HCT116 (cell line): Measurements from ENCODE around the gene TEX2. TPM values are rescaled to one million over a fixed set of nuclear protein-coding genes. Genes with fewer than 3 reads are reported as not detected.

Experiments used
- ATAC-seq: fragments of 200-7000 bp; cut with Tn5 transposase; 2 replicates; pipeline ENCODE4 v1.9.1; 2020; ENCODE audit warnings: mild to moderate bottlenecking, moderate library complexity
- BruUV-seq: library from RNA; stranded (reverse); fragments of 400-500 nt; replicated peaks from 2 replicates; lab custom pipeline; 2021; lab: Mats Ljungman, UMichigan
- CTCF ChIA-PET: fragments of 300-600 bp; sonication (Branson Sonifier 250); formaldehyde crosslinking; loops from one replicate; lab custom pipeline; 2021; ENCODE audit warnings: antibody characterized with exemption; lab: Charles Lee
- POLR2A ChIA-PET: fragments of 300-600, 350-600 bp; sonication (Branson Sonifier 250); formaldehyde crosslinking; loops from one replicate; lab custom pipeline; 2021; ENCODE audit warnings: antibody characterized with exemption; lab: Charles Lee
- RAD21 ChIA-PET, 2 experiments: fragments of 300-600 bp; sonication (Branson Sonifier 250); formaldehyde crosslinking; loops; one replicate each; lab custom pipeline; 2023; ENCODE audit warnings: low total read pairs in 2 of 2; ENCODE audit not compliant: uncharacterized antibody in 2 of 2, unreplicated experiment in 2 of 2, low non-redundant PET in 1 of 2; lab: Charles Lee
- DNase-seq: peaks from one replicate; pipeline ENCODE4 v3.0.0-alpha.2; 2010; ENCODE audit warnings: low read depth, low spot score
- H2AFZ ChIP-seq: fragments of 200-600 bp; shearing (Covaris generic), sonication (generic); 2 replicates; pipeline ENCODE4 v1.6.1; 2017; ENCODE audit warnings: low read depth, mixed run types, mixed read lengths, antibody characterized with exemption, low read length; ENCODE audit not compliant: poor library complexity, severe bottlenecking
- H3K27ac ChIP-seq: 2 replicates; pipeline ENCODE4 v1.5.1; 2012; ENCODE audit warnings: low read depth, low read length
- H3K27me3 ChIP-seq: fragments of 200-600 bp; sonication (generic); 2 replicates; pipeline ENCODE4 v1.6.1; 2016; ENCODE audit warnings: mixed run types, low read length, mixed read lengths; ENCODE audit not compliant: insufficient read depth
- H3K36me3 ChIP-seq, 2 experiments: fragments of 200-500 bp in 1 of 2; fragments of 200-600 bp in 1 of 2; sonication (Bioruptor generic) in 1 of 2; sonication (generic) in 1 of 2; 2 replicates each; pipeline versions ENCODE4 v1.5.1 to v1.6.1; 2014 to 2016; ENCODE audit warnings: low read length in 2 of 2, inconsistent platforms in 1 of 2, mixed read lengths in 1 of 2, mixed run types in 1 of 2; ENCODE audit not compliant: insufficient read depth in 2 of 2, control insufficient read depth in 1 of 2
- H3K4me1 ChIP-seq, 2 experiments: fragments of 200-600 bp in 1 of 2; sonication (generic) in 1 of 2; 2 replicates each; pipeline versions ENCODE4 v1.5.1 to v1.6.1; 2012 to 2017; ENCODE audit warnings: low read length in 2 of 2, inconsistent platforms in 1 of 2, mild to moderate bottlenecking in 1 of 2, mixed read lengths in 1 of 2, mixed run types in 1 of 2, moderate library complexity in 1 of 2; ENCODE audit not compliant: insufficient read depth in 2 of 2, control insufficient read depth in 1 of 2
- H3K4me2 ChIP-seq: fragments of 200-600 bp; sonication (generic); 2 replicates; pipeline ENCODE4 v1.6.1; 2017; ENCODE audit warnings: mixed run types, low read length, mixed read lengths
- H3K4me3 ChIP-seq, 2 experiments: fragments of 200-600 bp in 1 of 2; sonication (generic) in 1 of 2; replicated peaks in 1 of 2; 2 replicates each; pipeline ENCODE4 v1.5.1; 2011 to 2016; ENCODE audit warnings: low read length in 2 of 2, control low read depth in 1 of 2, low read depth in 1 of 2, mild to moderate bottlenecking in 1 of 2, mixed read lengths in 1 of 2, mixed run types in 1 of 2
- H3K79me2 ChIP-seq: fragments of 200-600 bp; sonication (generic); 2 replicates; pipeline ENCODE4 v1.6.1; 2017; ENCODE audit warnings: mild to moderate bottlenecking, mixed run types, low read length, moderate library complexity, mixed read lengths; ENCODE audit not compliant: insufficient read depth
- H3K9ac ChIP-seq: fragments of 200-600 bp; sonication (generic); 2 replicates; pipeline ENCODE4 v1.6.1; 2016; ENCODE audit warnings: low read length, mixed read lengths
- H3K9me2 ChIP-seq: fragments of 200-600 bp; sonication (generic), shearing (Covaris generic); 2 replicates; pipeline ENCODE4 v1.6.1; 2017; ENCODE audit warnings: mixed run types, mild to moderate bottlenecking, moderate library complexity; ENCODE audit not compliant: insufficient read depth
- H3K9me3 ChIP-seq, 2 experiments: fragments of 200-500 bp in 1 of 2; fragments of 200-600 bp in 1 of 2; sonication (Bioruptor generic) in 1 of 2; sonication (generic) in 1 of 2; 2 replicates each; pipeline ENCODE4 v1.6.1; 2014 to 2017; ENCODE audit warnings: low read length in 2 of 2, mixed read lengths in 2 of 2, inconsistent platforms in 1 of 2, low read depth in 1 of 2, mild to moderate bottlenecking in 1 of 2, mixed run types in 1 of 2, moderate library complexity in 1 of 2; ENCODE audit not compliant: control insufficient read depth in 1 of 2, insufficient read depth in 1 of 2
- H4K20me1 ChIP-seq: fragments of 200-600 bp; sonication (generic), shearing (Covaris generic); 2 replicates; pipeline ENCODE4 v1.6.1; 2017; ENCODE audit warnings: mixed run types, mild to moderate bottlenecking, moderate library complexity; ENCODE audit not compliant: insufficient read depth
- CBX3 ChIP-seq: IDR thresholded peaks from 2 replicates; pipeline ENCODE4 v1.6.1; 2012; ENCODE audit warnings: low read depth
- CEBPB ChIP-seq: IDR thresholded peaks from 2 replicates; pipeline ENCODE4 v1.6.1; 2012; ENCODE audit warnings: low read depth
- EGR1 ChIP-seq: IDR thresholded peaks from 2 replicates; pipeline ENCODE4 v1.6.1; 2012; ENCODE audit warnings: low read depth
- EZH2phosphoT487 ChIP-seq: fragments of 200-600 bp; IDR thresholded peaks from 2 replicates; pipeline ENCODE4 v1.6.1; 2018; ENCODE audit warnings: antibody characterized with exemption, borderline replicate concordance
- FOSL1 ChIP-seq: IDR thresholded peaks from 2 replicates; pipeline ENCODE4 v1.6.1; 2012; ENCODE audit warnings: low read depth
- JUND ChIP-seq: IDR thresholded peaks from 2 replicates; pipeline ENCODE4 v1.6.1; 2012
- POLR2A ChIP-seq: IDR thresholded peaks from 2 replicates; pipeline ENCODE4 v1.7.0; 2011; ENCODE audit warnings: borderline replicate concordance; ENCODE audit not compliant: insufficient read depth, insufficient read length; ENCODE audit errors: extremely low read depth
- POLR2AphosphoS5 ChIP-seq: IDR thresholded peaks from 2 replicates; pipeline ENCODE4 v1.6.1; 2011; ENCODE audit warnings: mild to moderate bottlenecking, low read depth, low read length, moderate library complexity
- SIN3A ChIP-seq: IDR thresholded peaks from 2 replicates; pipeline ENCODE4 v1.6.1; 2012; ENCODE audit warnings: low read depth
- SP1 ChIP-seq: IDR thresholded peaks from 2 replicates; pipeline ENCODE4 v1.6.1; 2012; ENCODE audit warnings: low read depth
- SRF ChIP-seq: IDR thresholded peaks from 2 replicates; pipeline ENCODE4 v1.6.1; 2012; ENCODE audit warnings: low read depth
- YY1 ChIP-seq: IDR thresholded peaks from 2 replicates; pipeline ENCODE4 v1.6.1; 2011; ENCODE audit warnings: low read length, low read depth, moderate library complexity, mild to moderate bottlenecking; ENCODE audit not compliant: insufficient replicate concordance; ENCODE audit errors: extremely low read depth
- ZFX ChIP-seq: fragments of 450-650 bp; IDR thresholded peaks from 2 replicates; pipeline ENCODE4 v1.6.1; 2017
- ZNF274 ChIP-seq: fragments of 200-500 bp; sonication (Bioruptor generic); IDR thresholded peaks from 2 replicates; pipeline ENCODE4 v1.6.1; 2014; ENCODE audit warnings: mild to moderate bottlenecking, low read depth, low read length, inconsistent platforms
- intact Hi-C: fragments of 100-400 bp; cut with micrococcal nuclease; formaldehyde crosslinking; loops from 2 replicates; pipeline ENCODE4 v1.10.0; 2022
- total RNA-seq: library from RNA; stranded (reverse); gene quantifications from one replicate; pipeline ENCODE4 v1.2.1, GENCODE V29; 2021; ENCODE audit not compliant: unreplicated experiment
- TF ChIP-seq, protein P1 (sequence below), 3 experiments: fragments of 200-600 bp in 1 of 3; sonication (generic) in 1 of 3; IDR thresholded peaks in 2 of 3; conservative IDR thresholded peaks in 1 of 3; 2 replicates each; pipeline ENCODE4 v1.5.1; 2012 to 2017; ENCODE audit warnings: low read depth in 2 of 3, low read length in 2 of 3, antibody characterized with exemption in 1 of 3, borderline replicate concordance in 1 of 3, control low read depth in 1 of 3, mild to moderate bottlenecking in 1 of 3, mixed read lengths in 1 of 3, mixed run types in 1 of 3, moderate library complexity in 1 of 3; ENCODE audit not compliant: insufficient read depth in 1 of 3
- TF ChIP-seq, protein P2 (sequence below): IDR thresholded peaks from 2 replicates; pipeline ENCODE4 v1.6.1; 2012
- TF ChIP-seq, protein P3 (sequence below): IDR thresholded peaks from 2 replicates; pipeline ENCODE4 v1.6.1; 2011; ENCODE audit warnings: mild to moderate bottlenecking, low read length, moderate library complexity; ENCODE audit not compliant: insufficient replicate concordance; ENCODE audit errors: extremely low read depth
- TF ChIP-seq, protein P4 (sequence below): IDR thresholded peaks from 2 replicates; pipeline ENCODE4 v1.6.1; 2012; ENCODE audit warnings: low read depth

TEX2 gene
- total RNA-seq, 1 experiment from 2014 or later, result 24.6 TPM

DNA sequence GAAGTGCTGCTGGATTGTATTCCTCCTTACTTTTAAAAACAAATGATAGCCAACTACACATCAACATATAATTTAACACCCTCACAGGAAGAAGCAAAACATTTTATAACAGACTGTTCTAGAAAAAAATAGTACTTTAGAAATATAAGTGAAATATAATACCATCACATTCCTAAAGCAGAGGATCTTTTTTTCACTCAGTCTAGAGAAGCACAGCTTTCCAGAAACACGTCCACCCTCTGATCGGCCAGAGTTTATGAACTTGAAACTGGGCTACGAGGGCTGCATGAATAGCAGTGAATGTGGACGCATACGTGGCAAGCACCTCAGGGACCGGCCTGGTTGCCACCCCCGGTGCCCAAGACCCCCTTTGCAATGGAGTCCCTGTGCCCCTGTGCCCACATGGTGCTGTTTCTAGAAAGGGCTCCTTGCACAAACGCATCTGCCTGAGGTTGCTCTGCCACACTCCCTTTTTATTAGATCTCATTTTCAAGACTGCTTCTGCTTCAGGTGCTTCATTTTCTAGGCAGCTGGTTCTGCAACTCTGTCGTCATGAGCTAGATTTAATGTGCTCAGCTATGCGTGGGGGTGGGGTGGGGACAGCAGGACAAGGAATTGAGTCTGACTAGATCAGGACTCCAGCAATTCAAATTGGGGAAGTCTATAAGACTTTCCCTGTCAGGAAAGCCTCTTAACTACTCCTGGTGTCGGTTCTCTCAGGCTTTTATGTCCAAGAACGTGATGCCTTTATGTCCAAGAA, 104.0 kb downstream of the TEX2 start:
- peaks cover 7 to 15% of the 10 kb centered on the region in 2 experiments; a peak in 2 of 4 replicates for H3K4me1 ChIP-seq
- TF ChIP-seq, protein P1, sequence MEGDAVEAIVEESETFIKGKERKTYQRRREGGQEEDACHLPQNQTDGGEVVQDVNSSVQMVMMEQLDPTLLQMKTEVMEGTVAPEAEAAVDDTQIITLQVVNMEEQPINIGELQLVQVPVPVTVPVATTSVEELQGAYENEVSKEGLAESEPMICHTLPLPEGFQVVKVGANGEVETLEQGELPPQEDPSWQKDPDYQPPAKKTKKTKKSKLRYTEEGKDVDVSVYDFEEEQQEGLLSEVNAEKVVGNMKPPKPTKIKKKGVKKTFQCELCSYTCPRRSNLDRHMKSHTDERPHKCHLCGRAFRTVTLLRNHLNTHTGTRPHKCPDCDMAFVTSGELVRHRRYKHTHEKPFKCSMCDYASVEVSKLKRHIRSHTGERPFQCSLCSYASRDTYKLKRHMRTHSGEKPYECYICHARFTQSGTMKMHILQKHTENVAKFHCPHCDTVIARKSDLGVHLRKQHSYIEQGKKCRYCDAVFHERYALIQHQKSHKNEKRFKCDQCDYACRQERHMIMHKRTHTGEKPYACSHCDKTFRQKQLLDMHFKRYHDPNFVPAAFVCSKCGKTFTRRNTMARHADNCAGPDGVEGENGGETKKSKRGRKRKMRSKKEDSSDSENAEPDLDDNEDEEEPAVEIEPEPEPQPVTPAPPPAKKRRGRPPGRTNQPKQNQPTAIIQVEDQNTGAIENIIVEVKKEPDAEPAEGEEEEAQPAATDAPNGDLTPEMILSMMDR (IDR thresholded peaks at IDR 0.05 in 2 of 3, conservative IDR thresholded peaks at IDR 0.05 in 1 of 3; ENCODE audit: borderline replicate concordance in 1 of 3, insufficient read depth in 1 of 3, low read depth in 2 of 3, low read length in 2 of 3), result no peak
- TF ChIP-seq, protein P2, sequence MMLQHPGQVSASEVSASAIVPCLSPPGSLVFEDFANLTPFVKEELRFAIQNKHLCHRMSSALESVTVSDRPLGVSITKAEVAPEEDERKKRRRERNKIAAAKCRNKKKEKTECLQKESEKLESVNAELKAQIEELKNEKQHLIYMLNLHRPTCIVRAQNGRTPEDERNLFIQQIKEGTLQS, result no peak
- TF ChIP-seq POLR2A, result no peak
- TF ChIP-seq SRF, result no peak
- TF ChIP-seq POLR2AphosphoS5, result no peak
- TF ChIP-seq EGR1, result no peak
- no peak for TF ChIP-seq SP1
- TF ChIP-seq ZNF274, result no peak
- TF ChIP-seq JUND, result no peak
- no peak for TF ChIP-seq FOSL1
- TF ChIP-seq, protein P3, sequence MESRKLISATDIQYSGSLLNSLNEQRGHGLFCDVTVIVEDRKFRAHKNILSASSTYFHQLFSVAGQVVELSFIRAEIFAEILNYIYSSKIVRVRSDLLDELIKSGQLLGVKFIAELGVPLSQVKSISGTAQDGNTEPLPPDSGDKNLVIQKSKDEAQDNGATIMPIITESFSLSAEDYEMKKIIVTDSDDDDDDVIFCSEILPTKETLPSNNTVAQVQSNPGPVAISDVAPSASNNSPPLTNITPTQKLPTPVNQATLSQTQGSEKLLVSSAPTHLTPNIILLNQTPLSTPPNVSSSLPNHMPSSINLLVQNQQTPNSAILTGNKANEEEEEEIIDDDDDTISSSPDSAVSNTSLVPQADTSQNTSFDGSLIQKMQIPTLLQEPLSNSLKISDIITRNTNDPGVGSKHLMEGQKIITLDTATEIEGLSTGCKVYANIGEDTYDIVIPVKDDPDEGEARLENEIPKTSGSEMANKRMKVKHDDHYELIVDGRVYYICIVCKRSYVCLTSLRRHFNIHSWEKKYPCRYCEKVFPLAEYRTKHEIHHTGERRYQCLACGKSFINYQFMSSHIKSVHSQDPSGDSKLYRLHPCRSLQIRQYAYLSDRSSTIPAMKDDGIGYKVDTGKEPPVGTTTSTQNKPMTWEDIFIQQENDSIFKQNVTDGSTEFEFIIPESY, result no peak
- TF ChIP-seq SIN3A, result no peak
- TF ChIP-seq ZFX, result no peak
- no peak for TF ChIP-seq EZH2phosphoT487
- TF ChIP-seq CEBPB, result no peak
- no peak for TF ChIP-seq CBX3
- TF ChIP-seq, protein P4, sequence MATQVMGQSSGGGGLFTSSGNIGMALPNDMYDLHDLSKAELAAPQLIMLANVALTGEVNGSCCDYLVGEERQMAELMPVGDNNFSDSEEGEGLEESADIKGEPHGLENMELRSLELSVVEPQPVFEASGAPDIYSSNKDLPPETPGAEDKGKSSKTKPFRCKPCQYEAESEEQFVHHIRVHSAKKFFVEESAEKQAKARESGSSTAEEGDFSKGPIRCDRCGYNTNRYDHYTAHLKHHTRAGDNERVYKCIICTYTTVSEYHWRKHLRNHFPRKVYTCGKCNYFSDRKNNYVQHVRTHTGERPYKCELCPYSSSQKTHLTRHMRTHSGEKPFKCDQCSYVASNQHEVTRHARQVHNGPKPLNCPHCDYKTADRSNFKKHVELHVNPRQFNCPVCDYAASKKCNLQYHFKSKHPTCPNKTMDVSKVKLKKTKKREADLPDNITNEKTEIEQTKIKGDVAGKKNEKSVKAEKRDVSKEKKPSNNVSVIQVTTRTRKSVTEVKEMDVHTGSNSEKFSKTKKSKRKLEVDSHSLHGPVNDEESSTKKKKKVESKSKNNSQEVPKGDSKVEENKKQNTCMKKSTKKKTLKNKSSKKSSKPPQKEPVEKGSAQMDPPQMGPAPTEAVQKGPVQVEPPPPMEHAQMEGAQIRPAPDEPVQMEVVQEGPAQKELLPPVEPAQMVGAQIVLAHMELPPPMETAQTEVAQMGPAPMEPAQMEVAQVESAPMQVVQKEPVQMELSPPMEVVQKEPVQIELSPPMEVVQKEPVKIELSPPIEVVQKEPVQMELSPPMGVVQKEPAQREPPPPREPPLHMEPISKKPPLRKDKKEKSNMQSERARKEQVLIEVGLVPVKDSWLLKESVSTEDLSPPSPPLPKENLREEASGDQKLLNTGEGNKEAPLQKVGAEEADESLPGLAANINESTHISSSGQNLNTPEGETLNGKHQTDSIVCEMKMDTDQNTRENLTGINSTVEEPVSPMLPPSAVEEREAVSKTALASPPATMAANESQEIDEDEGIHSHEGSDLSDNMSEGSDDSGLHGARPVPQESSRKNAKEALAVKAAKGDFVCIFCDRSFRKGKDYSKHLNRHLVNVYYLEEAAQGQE, result no peak
- TF ChIP-seq YY1, result no peak
- H2AFZ ChIP-seq, result no peak overlapping the region
- H3K27ac ChIP-seq, result no peak overlapping the region
- BruUV-seq, result no TSS peak
- no peak overlapping the region for H3K4me3 ChIP-seq
- POLR2A ChIA-PET, result interaction anchor here (2.4 kb wide), 1 partner anchor 13 kb away, joined by 9 read pairs; no protein-coding TSS in a partner anchor
- H3K9ac ChIP-seq, result no peak overlapping the region
- H3K79me2 ChIP-seq, result no peaks in the 10 kb centered on the region
- H3K9me3 ChIP-seq, result no peaks in the 10 kb centered on the region
- CTCF ChIA-PET, result no interaction called here
- RAD21 ChIA-PET, result no interaction called here
- ATAC-seq, result no peak
- no peaks in the 10 kb centered on the region for H3K9me2 ChIP-seq
- intact Hi-C loops, result no loop called here
- H4K20me1 ChIP-seq, result no peaks in the 10 kb centered on the region
- no peaks in the 10 kb centered on the region for H3K27me3 ChIP-seq
- no peaks in the 10 kb centered on the region for H3K36me3 ChIP-seq
- no peak for DNase-seq
- H3K4me2 ChIP-seq, result no peak overlapping the region
